HUES48 (cell line): ENCODE measurements around the gene USH1G.

Experiments
- H3K27ac ChIP-seq: one replicate; pipeline ENCODE4 v1.7.0; 2013; ENCODE audit warnings: low read depth, low read length, inconsistent platforms
- H3K27me3 ChIP-seq: 2 replicates; pipeline ENCODE4 v1.6.1; 2013; ENCODE audit warnings: mild to moderate bottlenecking, low read length; ENCODE audit not compliant: control insufficient read depth, insufficient read depth
- H3K36me3 ChIP-seq: 2 replicates; pipeline ENCODE4 v1.6.1; 2013; ENCODE audit warnings: low read length; ENCODE audit not compliant: control insufficient read depth, insufficient read depth
- H3K4me1 ChIP-seq: 2 replicates; pipeline ENCODE4 v1.6.1; 2013; ENCODE audit warnings: mild to moderate bottlenecking, low read length; ENCODE audit not compliant: control insufficient read depth, insufficient read depth
- H3K4me3 ChIP-seq: 2 replicates; pipeline ENCODE4 v1.5.1; 2013; ENCODE audit warnings: mild to moderate bottlenecking, low read depth, low read length
- H3K9ac ChIP-seq: 2 replicates; pipeline ENCODE4 v1.6.1; 2013; ENCODE audit warnings: mild to moderate bottlenecking, low read depth, low read length, moderate library complexity
- H3K9me3 ChIP-seq: 2 replicates; pipeline ENCODE4 v1.6.1; 2013; ENCODE audit warnings: low read length; ENCODE audit not compliant: control insufficient read depth, insufficient read depth

USH1G gene

GRCh38 chr17:74924250-74924948 lies 1.3 kb upstream of the USH1G start, which contains the start of gene OTOP2:
Gene OTOP2 (plus strand): TSS chr17:74924273. CDS start chr17:74924633, 360 bp downstream.
- Histone ChIP-seq H3K4me3 (peak within 1 kb of the TSS; percentile 59), H3K9ac (no peak within 1 kb of the TSS), H3K27me3 (peaks cover 78% of the 10 kb centered on the region), H3K4me1 (peaks cover 6% of the 10 kb centered on the region; the same call in 1 of the 2 replicates), H3K36me3 (no peaks in the 10 kb centered on the region), H3K9me3 (no peaks in the 10 kb centered on the region), H3K27ac (no peak within 1 kb of the TSS)

DNA sequence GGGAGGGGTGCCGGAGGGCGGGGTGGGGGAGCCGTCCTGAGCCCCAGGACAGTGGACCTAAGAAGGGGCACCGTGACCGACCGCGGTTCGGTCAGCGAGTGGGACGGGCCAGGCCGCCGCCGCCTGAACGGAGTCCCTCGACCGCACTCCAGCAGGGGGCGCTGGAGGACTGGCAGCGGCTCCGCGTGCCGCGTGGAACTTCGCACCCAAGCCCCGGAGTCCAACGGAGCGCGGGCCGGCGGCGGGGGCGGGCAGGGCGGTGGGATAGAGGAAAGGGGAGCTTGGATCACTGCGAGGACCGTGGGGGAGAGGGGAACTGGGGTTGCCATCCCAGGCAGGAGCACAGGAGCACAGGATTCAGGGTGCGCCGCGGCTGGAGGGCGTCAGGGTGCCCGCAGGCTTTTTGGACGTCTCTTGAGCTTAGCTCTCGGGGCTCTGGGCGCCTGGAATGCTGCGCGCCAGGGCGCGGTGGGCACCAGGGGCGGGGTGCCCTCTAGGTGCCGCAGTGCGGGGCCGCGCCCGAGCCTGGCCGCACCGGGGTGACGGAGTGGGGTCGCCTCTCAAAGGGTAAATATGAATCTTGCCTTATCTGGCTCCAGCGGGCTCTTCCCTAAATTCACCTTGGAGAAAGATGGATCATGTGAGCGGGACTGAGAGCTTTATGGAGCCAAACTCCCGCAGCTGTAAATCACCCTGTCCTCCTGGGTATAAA lies 639 bp upstream of the USH1G start:
- Histone ChIP-seq H3K9me3 (no peaks in the 10 kb centered on the region), H3K4me1 (peaks cover 6% of the 10 kb centered on the region; the same call in 1 of the 2 replicates), H3K36me3 (no peaks in the 10 kb centered on the region), H3K4me3 (peak overlapping the region; percentile 59), H3K27ac (no peak overlapping the region), H3K27me3 (peaks cover 74% of the 10 kb centered on the region), H3K9ac (no peak overlapping the region)

DNA sequence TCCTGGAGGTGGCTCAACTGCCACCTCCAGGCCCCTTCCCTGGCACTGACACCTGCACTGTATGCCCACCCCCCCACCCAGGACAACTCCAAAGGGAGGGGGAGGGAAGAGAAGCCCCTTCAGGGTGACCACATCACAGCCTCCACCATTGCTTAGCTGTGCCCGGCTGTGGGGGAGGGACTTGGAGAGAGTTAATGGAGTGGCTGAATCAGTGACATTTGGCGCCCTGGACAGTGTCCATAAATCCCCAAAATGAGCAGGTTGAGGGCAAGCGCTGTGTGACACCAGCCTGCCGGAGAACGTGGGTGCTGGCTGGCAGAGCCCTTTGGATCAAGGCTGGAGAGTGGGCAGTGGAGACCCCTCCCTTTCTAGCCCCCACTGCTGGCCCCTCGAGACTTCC lies 883 bp downstream of the USH1G start:
- Histone ChIP-seq H3K9me3 (no peaks in the 10 kb centered on the region), H3K9ac (no peak overlapping the region), H3K27me3 (peaks cover 60% of the 10 kb centered on the region), H3K4me1 (peaks cover 6% of the 10 kb centered on the region; the same call in 1 of the 2 replicates), H3K4me3 (peak overlapping the region; percentile 55; the same call in 1 of the 2 replicates), H3K36me3 (no peaks in the 10 kb centered on the region), H3K27ac (no peak overlapping the region)

GRCh38 chr17:74921769-74922168 lies 1.3 kb downstream of the USH1G start:
- H3K4me1 ChIP-seq = peaks cover 6% of the 10 kb centered on the region; the same call in 1 of the 2 replicates
- peaks cover 56% of the 10 kb centered on the region for H3K27me3 ChIP-seq
- no peak overlapping the region for H3K4me3 ChIP-seq
- H3K36me3 ChIP-seq = no peaks in the 10 kb centered on the region
- no peaks in the 10 kb centered on the region for H3K9me3 ChIP-seq
- no peak overlapping the region for H3K27ac ChIP-seq
- H3K9ac ChIP-seq = no peak overlapping the region

GRCh38 chr17:74921026-74921681 lies 1.9 kb downstream of the USH1G start:
- Histone ChIP-seq H3K27ac (no peak overlapping the region), H3K4me3 (no peak overlapping the region), H3K4me1 (peaks cover 6% of the 10 kb centered on the region; the same call in 1 of the 2 replicates), H3K27me3 (peaks cover 50% of the 10 kb centered on the region), H3K36me3 (no peaks in the 10 kb centered on the region), H3K9me3 (no peaks in the 10 kb centered on the region), H3K9ac (no peak overlapping the region)

DNA sequence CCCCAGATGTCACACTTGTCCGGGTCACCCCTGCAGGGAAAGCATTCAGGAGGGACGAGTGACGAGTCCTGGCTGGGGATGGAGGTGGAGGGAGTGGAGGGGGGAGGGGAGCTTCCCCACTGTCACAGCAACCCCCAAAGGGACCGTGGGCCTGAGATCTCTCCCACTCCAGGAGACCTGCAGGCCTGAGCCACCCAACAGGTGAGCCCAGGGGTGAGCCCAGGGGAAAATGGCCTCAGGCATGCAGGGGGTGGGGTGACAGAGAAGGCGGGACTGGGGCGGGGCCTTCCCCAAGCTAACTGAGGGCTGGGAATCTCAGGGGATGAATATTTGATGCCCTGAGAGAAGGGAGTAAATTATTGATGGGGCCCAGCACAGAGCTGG lies 2.4 kb downstream of the USH1G start:
- H3K9me3 ChIP-seq = no peaks in the 10 kb centered on the region
- H3K27me3 ChIP-seq = peaks cover 45% of the 10 kb centered on the region
- no peaks in the 10 kb centered on the region for H3K36me3 ChIP-seq
- H3K4me3 ChIP-seq = no peak overlapping the region
- peaks cover 6% of the 10 kb centered on the region; the same call in 1 of the 2 replicates for H3K4me1 ChIP-seq
- no peak overlapping the region for H3K9ac ChIP-seq
- no peak overlapping the region for H3K27ac ChIP-seq

- Histone ChIP-seq H3K4me3 (no peak overlapping the region), H3K27me3 (peaks cover 41% of the 10 kb centered on the region), H3K27ac (no peak overlapping the region)
Measured at GRCh38 chr17:74920306-74920620, 2.8 kb downstream of the USH1G start.

GRCh38 chr17:74919440-74920305 lies 3.4 kb downstream of the USH1G start:
- H3K27ac ChIP-seq = no peak overlapping the region

More at GRCh38 chr17:74920306-74920620, 2.8 kb downstream of the USH1G start:
- Histone ChIP-seq H3K9ac (no peak overlapping the region), H3K36me3 (no peaks in the 10 kb centered on the region), H3K4me1 (peaks cover 6% of the 10 kb centered on the region; the same call in 1 of the 2 replicates), H3K9me3 (no peaks in the 10 kb centered on the region)

GRCh38 chr17:74918906-74919305 lies 4.1 kb downstream of the USH1G start:
- Histone ChIP-seq H3K27me3 (peaks cover 27% of the 10 kb centered on the region), H3K4me1 (peaks cover 3% of the 10 kb centered on the region; the same call in 1 of the 2 replicates), H3K27ac (no peak overlapping the region)

More at GRCh38 chr17:74919440-74920305, 3.4 kb downstream of the USH1G start:
- Histone ChIP-seq H3K9me3 (no peaks in the 10 kb centered on the region), H3K4me3 (no peak overlapping the region), H3K9ac (no peak overlapping the region), H3K4me1 (peaks cover 6% of the 10 kb centered on the region; the same call in 1 of the 2 replicates), H3K27me3 (peaks cover 35% of the 10 kb centered on the region), H3K36me3 (no peaks in the 10 kb centered on the region)

DNA sequence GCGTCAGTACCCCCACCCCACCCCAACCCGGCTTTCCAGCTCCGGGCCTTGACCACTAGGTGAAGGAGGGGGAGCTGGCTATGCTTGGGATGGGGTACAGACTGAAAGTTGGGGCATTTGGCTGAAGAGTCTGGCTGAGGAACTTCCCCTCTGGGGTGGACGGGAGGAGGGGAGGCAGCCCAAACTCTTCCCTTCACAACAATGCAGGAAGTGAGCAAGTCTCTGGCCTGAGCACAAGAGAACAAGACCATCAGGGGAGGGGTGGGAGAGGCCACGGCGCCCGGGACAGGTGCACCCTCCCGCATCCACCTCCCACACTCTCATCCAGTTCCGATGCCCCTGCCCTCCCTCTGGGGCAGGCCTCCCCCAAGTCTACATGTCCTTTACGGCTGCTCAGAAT lies 5.6 kb downstream of the USH1G start:
- H3K9ac ChIP-seq = no peak overlapping the region
- H3K4me3 ChIP-seq = no peak overlapping the region
- no peaks in the 10 kb centered on the region; the same call in 1 of the 2 replicates for H3K4me1 ChIP-seq
- H3K27ac ChIP-seq = no peak overlapping the region
- H3K36me3 ChIP-seq = no peaks in the 10 kb centered on the region
- H3K9me3 ChIP-seq = no peaks in the 10 kb centered on the region
- peaks cover 13% of the 10 kb centered on the region for H3K27me3 ChIP-seq

More at GRCh38 chr17:74918906-74919305, 4.1 kb downstream of the USH1G start:
- Histone ChIP-seq H3K9me3 (no peaks in the 10 kb centered on the region), H3K36me3 (no peaks in the 10 kb centered on the region), H3K9ac (no peak overlapping the region), H3K4me3 (no peak overlapping the region)
